Duodenal mucosa (tissue), 2 donors: Measurements from ENCODE around the gene RASSF1.

Experiments
- H3K27ac ChIP-seq: one replicate; pipeline ENCODE4 v1.7.0; 2013; ENCODE audit warnings: low read depth, low read length
- H3K27me3 ChIP-seq, 2 donors: one replicate each; pipeline ENCODE4 v1.7.0; 2013; ENCODE audit warnings: low read length in 2 of 2, control low read depth in 1 of 2; ENCODE audit not compliant: insufficient read depth in 2 of 2, control insufficient read depth in 1 of 2
- H3K36me3 ChIP-seq, 2 donors: one replicate each; pipeline ENCODE4 v1.7.0; 2013; ENCODE audit warnings: low read length in 2 of 2, control low read depth in 1 of 2; ENCODE audit not compliant: insufficient read depth in 2 of 2, control insufficient read depth in 1 of 2
- H3K4me1 ChIP-seq, 2 donors: one replicate each; pipeline ENCODE4 v1.7.0; 2013; ENCODE audit warnings: low read length in 2 of 2, control low read depth in 1 of 2; ENCODE audit not compliant: insufficient read depth in 2 of 2, control insufficient read depth in 1 of 2
- H3K4me3 ChIP-seq, 2 donors: one replicate each; pipeline ENCODE4 v1.7.0; 2013; ENCODE audit warnings: low read length in 2 of 2, low read depth in 1 of 2
- H3K9ac ChIP-seq, 2 donors: one replicate each; pipeline ENCODE4 v1.7.0; 2013; ENCODE audit warnings: low read length in 2 of 2, low read depth in 1 of 2
- H3K9me3 ChIP-seq, 2 donors: one replicate each; pipeline ENCODE4 v1.7.0; 2013; ENCODE audit warnings: low read length in 2 of 2, control low read depth in 1 of 2; ENCODE audit not compliant: control insufficient read depth in 1 of 2

RASSF1 gene

GRCh38 chr3:50345008-50345407, 4.4 kb upstream of the RASSF1 start:
- H3K9ac ChIP-seq: peak overlapping the region in 1 of 2 donors; percentile 63
- no peak overlapping the region for H3K27ac ChIP-seq
- H3K4me3 ChIP-seq: no peak overlapping the region
- H3K9me3 ChIP-seq: no peaks in the 10 kb centered on the region
- peaks cover 0 to 13% of the 10 kb centered on the region in 2 donors for H3K36me3 ChIP-seq
- no peaks in the 10 kb centered on the region for H3K27me3 ChIP-seq
- H3K4me1 ChIP-seq: peaks cover 34 to 44% of the 10 kb centered on the region in 2 donors

DNA sequence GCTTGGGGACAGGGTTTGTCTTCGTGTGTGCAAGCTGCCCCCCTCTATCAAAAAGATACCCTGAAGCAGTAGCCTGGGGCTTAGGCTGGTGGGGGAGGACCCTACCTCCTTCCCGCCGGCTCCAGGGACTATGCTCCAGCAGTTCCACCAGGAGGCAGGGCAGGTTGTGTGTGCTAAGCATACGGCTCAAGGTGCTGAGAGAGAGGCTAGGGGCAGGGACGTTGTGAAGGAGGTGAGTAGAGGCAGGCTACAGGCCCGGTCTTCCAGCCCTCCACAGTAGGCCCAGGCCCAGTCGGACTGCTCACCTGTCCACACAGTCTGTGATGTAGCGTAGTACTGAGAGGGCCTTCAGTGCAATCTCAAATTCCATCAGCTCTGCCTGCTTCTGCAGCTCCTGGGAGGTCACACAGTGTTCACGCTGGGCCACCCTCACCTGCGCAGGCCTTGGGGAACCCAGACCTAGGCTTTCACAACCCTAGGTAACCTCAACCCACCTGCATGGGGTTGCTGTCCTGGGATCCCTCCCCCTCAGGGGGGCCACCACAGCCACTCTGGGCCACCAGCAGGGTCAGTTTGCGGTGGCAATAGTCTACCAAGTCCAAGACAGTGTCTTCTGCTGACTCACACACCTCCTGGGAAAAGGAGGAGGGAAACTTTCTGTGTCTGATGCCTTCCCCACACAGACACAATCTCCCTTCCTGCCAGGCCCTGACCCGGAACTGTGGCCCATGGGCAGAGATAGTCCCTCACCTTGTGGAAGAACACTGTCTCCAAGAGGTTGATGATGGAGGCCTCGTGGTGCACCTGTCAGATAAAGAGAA, 2.4 kb upstream of the RASSF1 start:
- H3K4me1 ChIP-seq: peaks cover 29 to 44% of the 10 kb centered on the region in 2 donors

GRCh38 chr3:50341996-50342650, 1.5 kb upstream of the RASSF1 start:
- Histone ChIP-seq H3K36me3 (no peaks in the 10 kb centered on the region), H3K9me3 (no peaks in the 10 kb centered on the region), H3K9ac (no peak overlapping the region), H3K27ac (no peak overlapping the region), H3K27me3 (no peaks in the 10 kb centered on the region), H3K4me3 (no peak overlapping the region), H3K4me1 (peaks cover 29 to 44% of the 10 kb centered on the region in 2 donors)

More for the DNA sequence above, 2.4 kb upstream of the RASSF1 start:
- Histone ChIP-seq H3K4me3 (no peak overlapping the region), H3K36me3 (peaks cover 0 to 5% of the 10 kb centered on the region in 2 donors), H3K9me3 (no peaks in the 10 kb centered on the region), H3K27ac (no peak overlapping the region), H3K9ac (no peak overlapping the region), H3K27me3 (no peaks in the 10 kb centered on the region)

DNA sequence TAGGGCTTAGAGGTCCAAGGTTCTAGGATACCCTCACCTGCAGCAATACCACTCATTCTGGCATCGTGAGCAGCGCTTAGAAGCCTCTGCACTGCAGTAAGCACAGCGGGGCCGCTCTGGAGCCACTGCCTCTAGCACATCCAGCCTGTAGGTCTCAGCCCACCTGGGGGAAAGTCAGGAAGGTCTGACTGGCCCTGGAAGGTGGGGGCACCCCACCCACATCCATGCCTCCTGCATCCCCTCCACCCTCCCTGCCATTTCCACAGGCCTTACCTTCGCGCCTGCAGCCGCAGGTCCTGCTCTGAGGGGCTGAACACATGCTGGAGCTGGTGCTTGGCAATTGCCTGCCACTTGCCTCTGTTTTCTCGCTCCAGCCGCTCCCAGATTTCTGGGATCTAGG, 901 bp upstream of the RASSF1 start:
- Histone ChIP-seq H3K9me3 (no peaks in the 10 kb centered on the region), H3K27me3 (no peaks in the 10 kb centered on the region), H3K9ac (peak overlapping the region in 1 of 2 donors; percentile 69), H3K27ac (no peak overlapping the region), H3K4me1 (peaks cover 29 to 46% of the 10 kb centered on the region in 2 donors), H3K36me3 (no peaks in the 10 kb centered on the region), H3K4me3 (peak overlapping the region; percentile 66 to 78)

DNA sequence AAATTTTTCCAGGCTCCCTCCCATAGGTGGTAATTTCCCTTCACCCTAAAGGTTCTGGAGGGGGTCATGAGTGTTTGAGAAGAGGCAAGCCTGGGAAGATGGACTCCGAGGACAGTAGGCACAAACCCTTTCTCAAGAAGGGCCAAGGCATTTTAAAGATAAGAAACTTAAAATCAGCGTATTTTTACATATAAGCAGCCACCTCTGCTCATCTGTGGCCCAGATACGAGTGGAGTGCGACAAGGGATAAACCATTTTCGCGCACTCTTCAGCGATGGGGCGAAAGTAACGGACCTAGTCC, 539 bp downstream of the RASSF1 start:
- no peaks in the 10 kb centered on the region for H3K36me3 ChIP-seq
- peaks cover 29 to 52% of the 10 kb centered on the region in 2 donors for H3K4me1 ChIP-seq
- no peaks in the 10 kb centered on the region for H3K9me3 ChIP-seq
- peak overlapping the region; percentile 69 to 77 for H3K9ac ChIP-seq
- H3K4me3 ChIP-seq: peak overlapping the region; percentile 66 to 78
- H3K27ac ChIP-seq: peak overlapping the region; percentile 75
- no peaks in the 10 kb centered on the region for H3K27me3 ChIP-seq

- peak overlapping the region; percentile 69 to 77 for H3K9ac ChIP-seq
- no peaks in the 10 kb centered on the region for H3K27me3 ChIP-seq
- no peaks in the 10 kb centered on the region for H3K9me3 ChIP-seq
- peaks cover 0 to under 1% of the 10 kb centered on the region in 2 donors for H3K36me3 ChIP-seq
- peak overlapping the region; percentile 75 for H3K27ac ChIP-seq
- peaks cover 30 to 52% of the 10 kb centered on the region in 2 donors for H3K4me1 ChIP-seq
- H3K4me3 ChIP-seq: peak overlapping the region; percentile 66 to 78
These were observed 1.0 kb downstream of the RASSF1 start for GRCh38 chr3:50339485-50340146.

GRCh38 chr3:50338965-50339364, 1.7 kb downstream of the RASSF1 start:
- H3K27ac ChIP-seq: peak overlapping the region; percentile 3
- H3K9ac ChIP-seq: peak overlapping the region; percentile 67 to 95
- H3K36me3 ChIP-seq: peaks cover 0 to 4% of the 10 kb centered on the region in 2 donors
- H3K27me3 ChIP-seq: no peaks in the 10 kb centered on the region
- H3K4me3 ChIP-seq: peak overlapping the region; percentile 21 to 81
- peaks cover 35 to 58% of the 10 kb centered on the region in 2 donors for H3K4me1 ChIP-seq
- no peaks in the 10 kb centered on the region for H3K9me3 ChIP-seq

DNA sequence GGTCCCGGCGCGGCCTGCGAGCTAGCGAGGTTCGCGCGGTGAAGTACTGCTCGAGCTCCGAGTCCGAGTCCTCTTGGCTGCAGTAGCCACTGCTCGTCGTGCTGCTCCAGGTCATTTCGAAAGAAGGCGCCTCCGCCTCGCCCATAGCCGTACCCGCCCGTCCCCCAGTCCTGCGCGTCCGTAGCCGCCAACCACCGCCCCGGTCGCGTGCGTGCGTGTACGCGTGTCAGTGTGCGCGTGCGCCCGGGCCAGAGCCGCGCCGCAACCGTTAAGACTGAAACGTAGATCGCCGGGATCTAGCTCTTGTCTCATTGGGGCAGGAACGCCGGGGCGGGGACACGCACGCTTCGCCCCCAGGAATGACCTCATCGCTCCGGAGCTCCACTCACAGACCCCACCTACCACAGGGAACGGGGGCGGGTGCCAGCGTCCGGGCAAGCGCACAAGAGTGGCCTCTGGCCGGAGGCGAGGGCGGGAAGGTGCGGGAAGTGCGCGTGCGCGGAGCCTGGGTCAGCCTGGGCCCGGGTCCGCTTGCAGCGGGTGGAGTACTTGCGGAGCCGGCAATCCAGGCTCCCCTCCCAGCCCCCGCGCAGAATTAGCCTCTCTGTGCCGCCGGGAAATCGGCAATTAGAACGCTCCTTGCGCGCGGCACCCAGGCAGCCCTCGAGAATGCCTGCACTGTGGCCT, 3.3 kb downstream of the RASSF1 start:
- Histone ChIP-seq H3K4me1 (peaks cover 37 to 63% of the 10 kb centered on the region in 2 donors), H3K36me3 (peaks cover 0 to 11% of the 10 kb centered on the region in 2 donors), H3K27me3 (no peaks in the 10 kb centered on the region), H3K9ac (peak overlapping the region; percentile 88 to 95), H3K9me3 (no peaks in the 10 kb centered on the region), H3K4me3 (peak overlapping the region; percentile 74 to 81), H3K27ac (peak overlapping the region; percentile 98)

DNA sequence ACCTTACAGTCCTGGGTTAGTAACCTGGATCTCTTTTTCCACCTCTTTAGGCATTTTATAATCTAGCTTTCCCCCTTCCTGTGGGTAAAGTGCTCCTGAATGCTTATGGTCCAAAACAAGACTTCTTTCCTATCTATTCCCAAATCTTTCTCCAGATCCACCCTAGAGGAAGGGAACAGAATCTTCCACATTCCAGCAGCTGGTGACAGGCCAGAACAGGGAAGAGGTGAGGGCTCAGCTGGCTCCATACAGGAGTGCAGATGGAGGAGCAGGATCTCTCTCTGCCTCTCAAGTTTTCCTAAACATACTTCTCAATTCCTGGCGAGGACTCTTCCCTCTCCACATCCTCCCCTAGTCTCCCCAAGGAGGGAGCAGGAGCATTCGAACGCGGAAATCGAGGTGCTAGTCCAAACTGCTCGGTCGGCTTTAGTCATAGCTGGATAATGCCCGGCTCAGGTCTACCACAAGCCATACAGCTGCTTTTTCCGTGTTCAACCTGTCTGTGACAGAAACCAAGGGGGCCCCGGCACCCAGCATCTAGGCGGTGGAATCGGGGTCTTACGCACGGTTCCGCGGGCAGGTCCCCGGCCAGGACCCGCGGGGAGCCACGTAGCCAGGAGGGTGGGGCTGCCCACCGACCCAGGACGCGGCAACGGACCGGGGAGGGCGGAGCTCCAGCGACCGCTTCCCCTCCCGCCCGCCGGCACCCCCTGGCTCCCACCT, 4.0 kb downstream of the RASSF1 start:
- H3K9ac ChIP-seq: peak overlapping the region; percentile 88 to 95
- H3K9me3 ChIP-seq: no peaks in the 10 kb centered on the region
- H3K4me3 ChIP-seq: peak overlapping the region; percentile 74 to 81
- peaks cover 4 to 18% of the 10 kb centered on the region in 2 donors for H3K36me3 ChIP-seq
- peaks cover 37 to 63% of the 10 kb centered on the region in 2 donors for H3K4me1 ChIP-seq
- no peaks in the 10 kb centered on the region for H3K27me3 ChIP-seq
- H3K27ac ChIP-seq: peak overlapping the region; percentile 98
